ENCODE results near the gene MOSPD3.
A peak's percentile ranks its signal among the peaks of the same experiment; 100 is the strongest.

The MOSPD3 gene

GRCh38 chr7:100567031-100567730 is 45.2 kb upstream of the MOSPD3 start:
- ChIA-PET CTCF (interaction anchor here (1.3 to 18.3 kb wide), 8 partner anchors 8 to 125 kb away, joined by 5 to 421 read pairs (median 98); partner anchors contain the start of genes AGFG2, FBXO24, LRCH4 and NYAP1), POLR2A (interaction anchor here (0.5 to 1.7 kb wide), 2 partner anchors 19 to 106 kb away, joined by 4 to 5 read pairs; partner anchors contain the start of gene FBXO24)
- H3K4me3 ChIP-seq (ENCODE audit: low read depth, low read length) = no peak overlapping the region
- no peak for DNase-seq (ENCODE audit: low read depth, low spot score)
- TF ChIP-seq CTCF (IDR thresholded peaks at IDR 0.05; ENCODE audit: insufficient read depth, low read length, missing control alignments) = no peak

- no peak for DNase-seq (ENCODE audit: low read depth, low spot score)
- no peak overlapping the region for H3K4me3 ChIP-seq (ENCODE audit: low read depth, low read length)
- no peak for TF ChIP-seq CTCF (IDR thresholded peaks at IDR 0.05; ENCODE audit: insufficient read depth, low read length, missing control alignments)
- CTCF ChIA-PET = interaction anchor here (1.3 to 18.3 kb wide), 8 partner anchors 8 to 125 kb away, joined by 5 to 421 read pairs (median 47); partner anchors contain the start of genes AGFG2, FBXO24, LRCH4 and NYAP1
- POLR2A ChIA-PET = interaction anchor here (0.5 kb wide), 1 partner anchor 107 kb away, joined by 4 read pairs; no protein-coding TSS in a partner anchor
Measured at GRCh38 chr7:100567751-100568175, 44.6 kb upstream of the MOSPD3 start.

GRCh38 chr7:100568176-100568895 is 44.0 kb upstream of the MOSPD3 start:
- no peak for TF ChIP-seq CTCF (IDR thresholded peaks at IDR 0.05; ENCODE audit: insufficient read depth, low read length, missing control alignments)
- ChIA-PET POLR2A (interaction anchor here (1.7 kb wide), 1 partner anchor 16 kb away, joined by 6 read pairs; no protein-coding TSS in a partner anchor), CTCF (interaction anchor here (2.2 to 18.3 kb wide), 6 partner anchors 9 to 124 kb away, joined by 11 to 421 read pairs (median 47); partner anchors contain the start of genes FBXO24, LRCH4, NYAP1 and SPACDR)
- H3K4me3 ChIP-seq (ENCODE audit: low read depth, low read length) = no peak overlapping the region
- no peak for DNase-seq (ENCODE audit: low read depth, low spot score)

- ChIA-PET CTCF (interaction anchor here (2.2 to 18.3 kb wide), 5 partner anchors 10 to 123 kb away, joined by 11 to 421 read pairs (median 35); partner anchors contain the start of genes FBXO24, LRCH4, NYAP1 and SPACDR), POLR2A (interaction anchor here (1.7 kb wide), 1 partner anchor 15 kb away, joined by 6 read pairs; no protein-coding TSS in a partner anchor)
- TF ChIP-seq CTCF (IDR thresholded peaks at IDR 0.05; ENCODE audit: insufficient read depth, low read length, missing control alignments) = peak; percentile 39
- no peak for DNase-seq (ENCODE audit: low read depth, low spot score)
- H3K4me3 ChIP-seq (ENCODE audit: low read depth, low read length) = peak overlapping the region; percentile 34
Measured at GRCh38 chr7:100568896-100569844, 43.2 kb upstream of the MOSPD3 start.

- CTCF ChIA-PET = interaction anchor here (0.8 to 2.1 kb wide), 6 partner anchors 8 to 134 kb away, joined by 3 to 10 read pairs (median 4); partner anchors contain the start of genes FBXO24, LRCH4 and POP7
- POLR2A ChIA-PET = interaction anchor here (0.7 to 1.7 kb wide), 2 partner anchors 9 to 15 kb away, joined by 3 to 5 read pairs; partner anchors contain the start of genes FBXO24 and LRCH4
Measured at GRCh38 chr7:100570954-100571828, 41.1 kb upstream of the MOSPD3 start.

More at GRCh38 chr7:100570954-100571828, 41.1 kb upstream of the MOSPD3 start:
- no peak overlapping the region for H3K4me3 ChIP-seq (ENCODE audit: low read depth, low read length)
- TF ChIP-seq CTCF (IDR thresholded peaks at IDR 0.05; ENCODE audit: insufficient read depth, low read length, missing control alignments) = no peak
- no peak for DNase-seq (ENCODE audit: low read depth, low spot score)

Data from AG04449 (cell line).